H1 (cell line): ENCODE data around the gene GDPD4. TPM values are rescaled to one million over a fixed set of nuclear protein-coding genes. Genes with fewer than 3 reads are reported as not detected.

Experiments
- CTCF ChIA-PET: fragments of 300-600 bp; sonication (Branson Sonifier 250); formaldehyde crosslinking; loops from one replicate; lab custom pipeline; 2021; ENCODE audit not compliant: partially characterized antibody; lab: Charles Lee
- POLR2A ChIA-PET: fragments of 300-600 bp; sonication (Branson Sonifier 250); formaldehyde crosslinking; loops from one replicate; lab custom pipeline; 2021; ENCODE audit warnings: inconsistent platforms; ENCODE audit not compliant: partially characterized antibody; lab: Charles Lee
- DNase-seq, 2 experiments: peaks; one replicate each; pipeline versions ENCODE4 v3.0.0 to v3.0.0-alpha.2; 2010 to 2022; ENCODE audit warnings: low spot score in 2 of 2, low read depth in 1 of 2, mixed read lengths in 1 of 2
- FAIRE-seq: peaks from 2 replicates; lab custom pipeline; 2011; peaks lifted over from hg19 to GRCh38; lab: Jason Lieb, UNC
- H2AFZ ChIP-seq: 2 replicates; pipeline ENCODE4 v1.8.1; 2012; ENCODE audit warnings: low read length, inconsistent platforms
- H2AK5ac ChIP-seq: 2 replicates; pipeline ENCODE4 v1.6.1; 2013; ENCODE audit warnings: low read depth, low read length
- H2BK120ac ChIP-seq: replicated peaks from 2 replicates; pipeline ENCODE3; 2013; ENCODE audit warnings: low read depth, low read length, inconsistent platforms
- H2BK12ac ChIP-seq: 2 replicates; pipeline ENCODE4 v1.6.1; 2013; ENCODE audit warnings: low read depth, low read length
- H2BK15ac ChIP-seq: 2 replicates; pipeline ENCODE4 v1.6.1; 2013; ENCODE audit warnings: low read length
- H2BK20ac ChIP-seq: 2 replicates; pipeline ENCODE4 v1.6.1; 2013; ENCODE audit warnings: low read length
- H2BK5ac ChIP-seq: 2 replicates; pipeline ENCODE4 v1.6.1; 2013; ENCODE audit warnings: low read depth, low read length
- H3K14ac ChIP-seq: 2 replicates; pipeline ENCODE4 v1.6.1; 2013; ENCODE audit warnings: inconsistent platforms; ENCODE audit not compliant: insufficient read length
- H3K18ac ChIP-seq: 2 replicates; pipeline ENCODE4 v1.6.1; 2013; ENCODE audit warnings: low read length; ENCODE audit errors: extremely low read depth
- H3K23ac ChIP-seq: 2 replicates; pipeline ENCODE4 v1.6.1; 2013; ENCODE audit warnings: inconsistent platforms; ENCODE audit not compliant: insufficient read length
- H3K23me2 ChIP-seq: 2 replicates; pipeline ENCODE4 v1.6.1; 2013; ENCODE audit warnings: low read depth, low read length
- H3K27ac ChIP-seq: 2 replicates; pipeline ENCODE4 v1.6.1; 2011; ENCODE audit warnings: low read depth, low read length, inconsistent platforms
- H3K27me3 ChIP-seq, 4 experiments: replicated peaks in 1 of 4; 1 replicate in 1 of 4; 2 replicates in 3 of 4; pipeline versions ENCODE4 v1.6.1 to v1.8.1; 2011 to 2013; ENCODE audit warnings: low read length in 3 of 4, mild to moderate bottlenecking in 3 of 4, inconsistent platforms in 2 of 4, mixed read lengths in 2 of 4, moderate library complexity in 1 of 4; ENCODE audit not compliant: control insufficient read depth in 3 of 4, insufficient read depth in 3 of 4; ENCODE audit errors: extremely low read depth in 1 of 4
- H3K36me3 ChIP-seq, 4 experiments: 2 replicates each; pipeline versions ENCODE4 v1.6.1 to v1.8.1; 2011 to 2013; ENCODE audit warnings: mild to moderate bottlenecking in 4 of 4, low read length in 3 of 4, moderate library complexity in 2 of 4, control low read depth in 1 of 4, inconsistent platforms in 1 of 4; ENCODE audit not compliant: insufficient read depth in 4 of 4, control insufficient read depth in 2 of 4
- H3K4ac ChIP-seq: replicated peaks from 2 replicates; pipeline ENCODE3; 2013; ENCODE audit warnings: low read length, low read depth, mixed read lengths, inconsistent platforms; ENCODE audit not compliant: insufficient read length
- H3K4me1 ChIP-seq, 4 experiments: replicated peaks in 1 of 4; 1 replicate in 1 of 4; 2 replicates in 3 of 4; pipeline versions ENCODE4 v1.6.1 to v1.8.1; 2011 to 2013; ENCODE audit warnings: low read length in 3 of 4, inconsistent platforms in 2 of 4, mixed read lengths in 1 of 4; ENCODE audit not compliant: insufficient read depth in 4 of 4, control insufficient read depth in 3 of 4
- H3K4me2 ChIP-seq, 2 experiments: 2 replicates each; pipeline versions ENCODE4 v1.6.1 to v1.8.1; 2011 to 2013; ENCODE audit warnings: low read depth in 2 of 2, low read length in 2 of 2, control low read depth in 1 of 2, inconsistent platforms in 1 of 2, mild to moderate bottlenecking in 1 of 2; ENCODE audit not compliant: insufficient read depth in 1 of 2
- H3K4me3 ChIP-seq, 4 experiments: fragments of 200-600, 300-600 bp in 1 of 4; sonication (generic), shearing (Covaris generic), sonication (Bioruptor Twin) in 1 of 4; 2 replicates each; pipeline versions ENCODE4 v1.5.1 to v1.8.1; 2011 to 2016; ENCODE audit warnings: low read length in 4 of 4, low read depth in 3 of 4, control low read depth in 2 of 4, inconsistent platforms in 2 of 4, mild to moderate bottlenecking in 2 of 4, mixed read lengths in 1 of 4, moderate library complexity in 1 of 4; ENCODE audit not compliant: insufficient read depth in 2 of 4; ENCODE audit errors: extremely low read depth in 1 of 4
- H3K56ac ChIP-seq: replicated peaks from 2 replicates; pipeline ENCODE3; 2013; ENCODE audit warnings: low read depth, mild to moderate bottlenecking, mixed read lengths, low read length, inconsistent platforms; ENCODE audit not compliant: insufficient read length
- H3K79me1 ChIP-seq: 2 replicates; pipeline ENCODE4 v1.6.1; 2013; ENCODE audit warnings: low read depth, low read length, control low read depth
- H3K79me2 ChIP-seq, 2 experiments: 2 replicates each; pipeline versions ENCODE4 v1.6.1 to v1.8.1; 2012 to 2013; ENCODE audit warnings: low read length in 2 of 2, mild to moderate bottlenecking in 2 of 2, inconsistent platforms in 1 of 2; ENCODE audit not compliant: insufficient read depth in 2 of 2, control insufficient read depth in 1 of 2
- H3K9ac ChIP-seq, 4 experiments: replicated peaks in 1 of 4; 1 replicate in 1 of 4; 2 replicates in 3 of 4; pipeline versions ENCODE4 v1.6.1 to v1.8.1; 2011 to 2013; ENCODE audit warnings: low read depth in 3 of 4, low read length in 3 of 4, control low read depth in 2 of 4, mild to moderate bottlenecking in 2 of 4, moderate library complexity in 2 of 4, inconsistent platforms in 1 of 4; ENCODE audit errors: extremely low read depth in 1 of 4
- H3K9me3 ChIP-seq, 2 experiments: 2 replicates each; pipeline versions ENCODE4 v1.6.1 to v1.8.1; 2012 to 2013; ENCODE audit warnings: mild to moderate bottlenecking in 2 of 2, moderate library complexity in 2 of 2, control low read depth in 1 of 2, inconsistent platforms in 1 of 2, low read depth in 1 of 2, low read length in 1 of 2, mixed read lengths in 1 of 2; ENCODE audit not compliant: insufficient read depth in 2 of 2
- H4K20me1 ChIP-seq, 2 experiments: replicated peaks in 1 of 2; 2 replicates each; pipeline versions ENCODE3 to v1.8.1; 2011 to 2013; ENCODE audit warnings: inconsistent platforms in 2 of 2, low read length in 2 of 2, mild to moderate bottlenecking in 1 of 2; ENCODE audit not compliant: insufficient read depth in 2 of 2, control insufficient read depth in 1 of 2
- H4K5ac ChIP-seq: 2 replicates; pipeline ENCODE4 v1.6.1; 2013; ENCODE audit warnings: low read length, low read depth, mixed read lengths, inconsistent platforms; ENCODE audit not compliant: insufficient read length
- H4K8ac ChIP-seq: 2 replicates; pipeline ENCODE4 v1.8.0; 2013; ENCODE audit warnings: mild to moderate bottlenecking, moderate library complexity, low read length, inconsistent platforms; ENCODE audit not compliant: insufficient read depth; ENCODE audit errors: extremely low read depth
- H4K91ac ChIP-seq: replicated peaks from 2 replicates; pipeline ENCODE3; 2013; ENCODE audit warnings: low read length, mixed read lengths, inconsistent platforms; ENCODE audit not compliant: insufficient read length
- TCF12 ChIP-seq: IDR thresholded peaks from 2 replicates; pipeline ENCODE4 v1.6.1; 2011; ENCODE audit warnings: low read depth, mild to moderate bottlenecking, low read length
- WGBS, 2 experiments: shearing (Covaris generic) in 1 of 2; methylation state at CpG; one replicate each; pipeline versions ENCODE4 v1.1.6 to v1.1.7; 2013 to 2015; ENCODE audit warnings: low lambda C conversion rate in 2 of 2, mixed read lengths in 2 of 2, inconsistent platforms in 1 of 2, low coverage in 1 of 2, missing lambda C conversion rate in 1 of 2; ENCODE audit not compliant: insufficient replicate concordance in 2 of 2, insufficient coverage in 1 of 2, insufficient read length in 1 of 2; ENCODE audit errors: extremely low coverage in 1 of 2, missing lambda C conversion rate in 1 of 2; 5-methylcytosine and 5-hydroxymethylcytosine counted together
- polyA plus RNA-seq, 7 experiments: library from polyadenylated mRNA; depleted of rRNA in 3 of 7; stranded (reverse) in 5 of 7; unstranded in 2 of 7; fragments of >200 nt in 5 of 7; fragments of 200-250 nt in 2 of 7; gene quantifications; 1 replicate in 5 of 7; 2 replicates in 1 of 7; 4 replicates in 1 of 7; pipeline versions ENCODE4 v1.2.1 to v1.2.3, GENCODE V29; 2011 to 2013; ENCODE audit warnings: missing spikeins in 2 of 7, mixed read lengths in 2 of 7
- total RNA-seq: library from RNA; stranded (reverse); fragmentation: NEBNext Ultra II Directional; extraction: Animal tissue kit (Norgen Biotek cat#: 25700); gene quantifications from 2 replicates; pipeline ENCODE4 v1.2.1, GENCODE V29; 2021

GDPD4 gene
- total and polyA plus RNA-seq, 2 of the 8 experiments (the other 6 are each of a cell fraction or from before 2014, with no cell fraction given) = not detected

DNA sequence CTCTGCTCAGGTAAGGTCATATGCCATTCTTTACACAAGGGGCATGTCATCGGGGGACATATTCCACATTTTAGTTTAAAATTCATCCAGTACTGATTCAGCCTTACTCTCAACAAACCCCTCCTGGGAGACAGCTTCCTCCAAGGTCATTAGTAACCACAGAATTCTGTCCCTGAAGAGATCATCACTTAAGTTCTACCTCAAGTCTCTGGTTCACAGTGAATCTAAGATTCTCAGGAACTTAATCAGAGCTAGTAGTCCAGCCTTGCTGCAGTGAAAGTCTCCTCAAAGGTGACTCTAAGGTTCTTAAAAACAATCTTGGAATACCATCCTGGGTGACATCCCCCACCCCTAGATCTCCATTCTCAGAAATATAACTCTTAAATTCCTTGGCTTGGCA, 18.9 kb upstream of the GDPD4 start:
- H3K27me3 ChIP-seq = peaks cover 0 to 1% (median 0%) of the 10 kb centered on the region in 4 experiments; a peak in 2 of 7 replicates
- H2BK5ac ChIP-seq = no peak overlapping the region
- H3K79me1 ChIP-seq = no peaks in the 10 kb centered on the region
- no peak overlapping the region for H2BK12ac ChIP-seq
- no peaks in the 10 kb centered on the region for H3K23me2 ChIP-seq
- POLR2A ChIA-PET = interaction anchor here (1.1 to 1.5 kb wide), 2 partner anchors 9 to 217 kb away, joined by 3 to 4 read pairs; no protein-coding TSS in a partner anchor
- no peak overlapping the region for H3K27ac ChIP-seq
- no peak overlapping the region for H2BK20ac ChIP-seq
- H3K36me3 ChIP-seq = peaks cover 0 to 18% (median 6%) of the 10 kb centered on the region in 4 experiments; a peak in 6 of 8 replicates
- WGBS, 2 experiments = 93% methylated on average over 1 of the region's 1 CpG; no CpG with 5 or more reads in 1 of the 2 experiments
- no peak overlapping the region for H4K5ac ChIP-seq
- H3K4me2 ChIP-seq = no peak overlapping the region
- H3K4ac ChIP-seq = no peak overlapping the region
- no peak overlapping the region for H3K56ac ChIP-seq
- FAIRE-seq (no peak), DNase-seq (no peak)
- no peak overlapping the region for H2BK120ac ChIP-seq
- H3K79me2 ChIP-seq = no peaks in the 10 kb centered on the region
- peaks cover 0 to 2% of the 10 kb centered on the region in 2 experiments for H4K20me1 ChIP-seq
- no peak overlapping the region for H3K14ac ChIP-seq
- H2BK15ac ChIP-seq = no peak overlapping the region
- H3K4me1 ChIP-seq = no peaks in the 10 kb centered on the region
- no peak overlapping the region for H3K23ac ChIP-seq
- H3K9me3 ChIP-seq = no peaks in the 10 kb centered on the region
- CTCF ChIA-PET = interaction anchor here (0.6 to 1.6 kb wide), 2 partner anchors 13 to 228 kb away, joined by 4 read pairs; no protein-coding TSS in a partner anchor
- no peak overlapping the region for H3K4me3 ChIP-seq
- no peak overlapping the region for H2AK5ac ChIP-seq
- no peak overlapping the region for H2AFZ ChIP-seq
- H3K9ac ChIP-seq = no peak overlapping the region
- no peak overlapping the region for H4K91ac ChIP-seq
- H4K8ac ChIP-seq = no peak overlapping the region
- no peak overlapping the region for H3K18ac ChIP-seq
- no peak for TF ChIP-seq TCF12
